ENCODE measurements around the gene TEX11.

The TEX11 gene

DNA sequence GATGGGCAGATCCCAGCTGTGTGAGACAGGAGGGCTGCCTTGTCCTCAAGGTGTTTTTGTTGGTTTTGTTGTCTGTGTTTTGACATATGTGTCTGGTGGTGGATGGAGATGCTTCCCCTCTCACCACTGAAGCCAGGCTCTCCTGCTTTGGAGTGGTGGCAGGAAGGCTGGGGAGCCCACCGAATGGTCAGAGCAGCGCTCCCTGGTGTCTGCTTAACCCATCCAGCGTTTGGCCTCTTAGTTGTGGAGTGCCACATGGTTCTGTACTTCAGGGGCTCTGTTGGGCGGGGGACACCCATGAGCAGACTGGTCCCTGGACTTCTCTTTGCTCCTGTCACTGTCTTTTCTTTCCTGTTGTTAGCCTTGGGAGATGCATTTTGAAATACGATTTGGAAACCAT is 412.0 kb downstream of the TEX11 start:
- DNase-seq (ENCODE audit: low read depth) = no peak

DNA sequence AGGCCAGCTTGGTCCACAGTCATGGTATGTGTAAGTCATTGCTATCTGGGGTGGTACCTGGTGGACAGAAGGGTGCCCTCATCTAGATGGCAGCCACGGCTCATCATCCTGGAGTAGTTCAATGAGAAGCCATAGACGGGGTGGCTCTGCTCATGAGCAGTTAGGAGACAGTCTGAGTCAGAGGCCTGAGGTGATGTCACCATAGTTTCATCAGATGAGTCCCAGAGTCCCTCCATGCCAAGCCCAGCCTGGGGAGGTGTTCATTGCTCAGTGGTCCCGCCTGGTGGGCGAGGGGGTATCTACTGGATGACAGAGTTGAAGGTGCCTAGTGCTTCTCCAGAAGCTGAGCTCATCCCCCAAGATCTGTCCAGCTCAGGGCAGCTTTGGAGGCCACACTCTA is 414.1 kb downstream of the TEX11 start:
- DNase-seq (ENCODE audit: low read depth) = no peak

DNA sequence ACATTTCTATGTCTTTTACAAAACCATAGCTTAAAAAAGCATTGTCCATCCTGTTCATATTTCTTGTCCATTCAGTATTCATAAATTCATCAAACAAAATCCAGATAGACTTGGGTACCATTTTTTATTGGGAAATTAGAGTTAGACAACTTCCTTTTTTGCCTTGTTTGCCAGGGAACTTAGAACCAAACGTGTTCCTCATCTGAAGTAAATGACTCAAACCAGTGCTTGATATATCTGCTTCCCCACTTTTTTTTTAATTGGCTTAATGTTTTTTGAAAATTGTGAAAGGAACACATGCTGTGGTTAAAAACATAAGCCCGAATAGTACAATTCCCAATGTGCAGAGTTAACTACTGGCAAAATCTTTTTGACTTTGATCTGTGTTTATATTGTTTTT is 419.7 kb downstream of the TEX11 start:
- no peak for DNase-seq (ENCODE audit: low read depth)

DNA sequence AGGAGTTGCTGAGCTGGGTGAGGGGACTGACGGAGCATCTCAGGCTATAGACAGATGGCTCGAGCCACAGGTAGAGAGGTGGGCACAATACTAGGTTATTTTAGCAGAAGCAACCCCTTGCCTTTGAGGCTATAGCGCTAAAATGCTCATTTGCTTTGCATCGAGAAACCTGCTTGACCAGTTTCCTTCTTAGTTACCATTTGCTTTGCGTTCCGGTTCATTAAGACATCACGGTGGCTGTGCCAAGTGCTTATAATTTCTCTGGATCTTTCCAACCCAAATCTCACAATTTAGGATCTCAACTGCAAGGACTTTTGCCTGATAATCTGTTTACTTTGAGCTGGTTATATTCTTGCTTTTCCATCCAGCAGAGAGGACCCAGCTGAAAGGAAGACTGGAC is 423.0 kb downstream of the TEX11 start:
- no peak for DNase-seq (ENCODE audit: low read depth)

DNA sequence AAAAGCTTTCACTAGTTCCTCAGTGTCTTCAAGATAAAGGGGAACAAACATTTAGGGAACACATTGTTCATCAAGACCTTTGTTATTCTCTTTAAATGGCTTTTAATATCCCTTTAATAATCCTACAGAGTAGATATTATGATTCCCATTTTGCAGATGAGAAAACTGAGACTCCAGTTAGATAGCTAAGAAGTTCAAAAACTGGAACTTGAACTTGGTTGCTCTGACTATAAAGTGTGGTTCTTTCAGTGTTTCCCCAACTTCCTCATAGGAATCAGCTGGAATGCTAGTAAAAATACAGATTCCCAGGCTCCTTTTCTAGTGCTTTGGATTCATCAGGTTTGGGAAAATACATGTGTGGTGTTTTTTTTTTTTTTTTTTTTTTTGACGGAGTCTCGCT is 426.2 kb downstream of the TEX11 start:
- DNase-seq (ENCODE audit: low read depth) = no peak

DNA sequence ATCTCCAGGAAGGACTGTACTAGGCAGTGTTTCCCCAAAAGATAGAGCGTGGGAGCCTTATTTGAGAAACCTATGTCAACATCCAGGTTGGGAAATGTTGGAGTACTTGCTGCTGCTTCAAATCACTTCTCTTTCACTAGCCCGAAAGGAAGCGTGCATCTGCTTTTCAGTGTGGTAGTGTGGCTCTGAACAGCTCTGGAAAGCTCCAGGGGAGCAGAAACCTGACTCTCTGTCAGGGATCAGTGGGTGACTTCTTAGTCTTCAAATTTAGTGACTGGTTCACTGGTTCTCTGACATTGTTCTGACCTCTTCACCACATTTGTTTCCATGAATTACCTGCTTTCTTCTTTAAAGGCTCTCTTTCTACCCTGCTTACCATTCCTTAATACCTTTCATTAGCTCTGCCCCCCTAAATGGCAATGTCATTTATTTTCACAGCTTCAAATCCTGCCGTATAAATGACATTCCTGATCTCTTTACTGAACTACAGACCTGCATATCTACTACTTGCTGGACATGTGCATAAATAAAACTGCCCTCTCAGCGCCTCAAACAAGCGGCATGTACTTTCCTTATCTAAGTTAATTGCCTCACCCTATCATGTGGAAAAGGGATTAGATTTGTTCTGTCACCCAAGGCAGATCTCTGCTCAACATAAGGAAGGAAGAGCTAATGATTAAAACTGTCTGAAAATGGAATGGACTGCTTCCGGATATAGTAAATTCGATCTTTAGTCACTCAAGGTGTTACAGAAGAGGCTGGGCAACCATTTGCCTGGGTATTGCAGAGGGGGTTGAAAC is 426.8 kb downstream of the TEX11 start:
- no peak for DNase-seq (ENCODE audit: low read depth)

DNA sequence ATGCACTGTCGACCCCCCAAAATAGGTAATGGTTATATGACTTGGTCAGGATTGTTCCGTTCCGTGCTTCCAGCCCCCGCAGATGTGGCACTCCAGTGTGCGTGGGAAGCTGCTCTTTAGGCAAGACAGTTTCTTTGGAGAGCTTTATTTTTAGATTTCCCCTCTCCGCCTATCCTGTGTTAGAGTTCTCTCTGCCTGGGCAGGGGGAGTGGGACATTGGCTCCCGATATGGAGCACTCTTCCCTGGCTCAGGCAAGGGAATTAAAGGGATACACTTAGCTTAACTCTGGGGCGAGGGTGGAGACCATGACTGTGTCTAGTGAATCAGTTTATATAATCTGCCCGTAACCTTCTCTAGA is 427.9 kb downstream of the TEX11 start:
- DNase-seq (ENCODE audit: low read depth) = no peak

DNA sequence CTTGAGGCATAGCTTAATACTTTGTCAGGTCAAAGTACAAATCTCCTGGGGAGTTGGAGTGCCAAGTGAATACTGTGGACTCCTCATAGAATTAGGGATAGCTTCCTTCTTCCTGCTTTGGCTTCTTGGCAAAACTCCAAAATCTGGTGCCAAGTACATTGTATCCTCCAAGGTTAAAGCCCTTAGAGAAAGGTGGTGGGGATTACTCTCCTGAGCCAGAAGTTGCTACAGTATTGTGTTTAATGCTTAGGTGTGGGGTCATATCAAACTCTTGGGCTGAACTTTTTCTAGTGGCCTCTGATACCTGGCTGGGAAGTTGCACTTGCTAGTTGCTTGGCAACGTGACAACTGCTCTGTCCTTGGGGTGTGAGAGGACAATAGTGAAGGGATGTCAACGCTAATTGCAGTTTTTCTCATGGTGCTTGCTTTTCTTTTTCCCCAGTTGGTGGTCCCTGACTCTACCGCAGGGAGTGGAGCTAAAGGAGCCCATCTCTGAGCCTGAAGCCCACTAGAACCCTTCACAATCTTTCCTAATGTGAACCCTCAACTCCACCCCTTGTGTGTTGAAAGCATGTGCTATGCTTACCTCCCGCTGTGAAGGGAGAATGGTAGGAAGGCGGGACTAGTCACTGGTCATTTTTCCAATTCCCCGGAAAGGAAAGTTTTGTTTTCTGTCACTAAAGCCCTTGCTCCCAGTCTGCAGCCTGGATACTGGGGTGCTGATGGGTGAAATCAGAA is 428.4 kb downstream of the TEX11 start:
- no peak for DNase-seq (ENCODE audit: low read depth)

DNA sequence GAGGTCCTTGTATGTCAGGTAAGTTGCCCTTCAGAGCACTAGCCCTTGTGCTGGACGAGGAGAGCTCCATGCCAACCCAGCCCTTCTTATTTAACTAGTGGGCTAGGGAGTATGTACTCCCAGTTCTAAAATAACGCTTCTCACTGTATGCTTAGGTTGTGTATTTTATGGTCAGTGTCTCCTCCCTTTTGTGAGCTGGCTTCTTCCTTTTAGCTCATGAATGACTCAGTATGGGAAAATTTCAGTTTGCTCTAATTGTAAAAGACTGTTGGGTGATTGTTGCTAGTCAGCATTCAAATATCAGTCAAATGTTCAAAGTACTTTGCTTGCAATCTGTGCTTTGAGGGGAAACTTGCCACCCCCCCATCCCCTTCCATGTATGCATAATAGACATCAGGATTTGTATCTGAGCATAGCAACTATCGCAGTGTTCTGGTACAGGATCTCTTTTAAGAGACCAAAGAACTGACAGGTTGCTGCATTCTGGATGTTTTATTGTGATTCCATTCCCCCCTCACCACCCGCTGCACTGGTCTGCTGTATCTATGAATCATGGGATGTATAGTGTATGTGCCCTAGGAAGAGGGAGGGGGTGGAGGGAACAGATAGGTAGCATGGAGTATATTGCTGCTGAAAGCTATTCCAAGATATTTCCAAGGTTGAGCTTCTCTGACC is 429.1 kb downstream of the TEX11 start:
- DNase-seq (ENCODE audit: low read depth) = no peak

Data from activated T-cell treated with anti-CD3 and anti-CD28 coated beads for 1 hour (primary cell).